Stimulated activated CD4-positive, alpha-beta T cell treated with anti-CD3 and anti-CD28 coated beads, Interleukin-4, amount 100 ng/mL, for 1 hour (primary cell): ENCODE results near the gene MRPS6.

Experiments
- DNase-seq: peaks from one replicate; pipeline ENCODE4 v3.0.0-alpha.2; 2020

The MRPS6 gene

DNA sequence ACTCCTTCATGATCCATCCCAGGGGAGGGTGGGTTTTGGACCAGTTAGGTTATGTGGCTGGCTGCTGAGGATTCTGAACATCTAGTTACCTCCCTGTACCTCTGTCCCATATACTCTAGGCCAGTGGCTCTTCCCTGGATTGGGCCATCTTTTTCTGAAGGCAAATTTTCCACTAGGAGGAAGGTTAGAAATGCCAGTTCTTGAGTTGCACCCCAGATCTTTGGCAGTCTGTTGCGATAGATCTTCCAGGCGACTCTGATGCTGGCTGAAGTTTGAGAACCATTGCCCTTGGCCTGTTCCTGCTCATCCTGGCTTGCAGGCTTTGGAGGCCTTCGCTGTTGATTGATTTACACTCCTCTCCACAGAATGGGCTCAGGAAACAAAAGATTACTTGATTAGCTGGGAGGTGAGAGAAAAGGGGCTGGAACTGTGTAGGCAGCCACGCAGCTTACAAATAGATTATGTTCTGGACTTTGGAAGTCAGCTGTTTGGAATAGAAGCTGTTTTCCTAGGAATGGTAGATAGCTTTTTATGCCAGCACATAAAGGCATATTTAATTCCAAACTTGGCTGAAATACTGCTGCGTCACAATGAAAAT, 110.1 kb downstream of the MRPS6 start:
- no peak for DNase-seq

GRCh38 chr21:34184232-34184631, 110.9 kb downstream of the MRPS6 start:
- DNase-seq, result no peak

DNA sequence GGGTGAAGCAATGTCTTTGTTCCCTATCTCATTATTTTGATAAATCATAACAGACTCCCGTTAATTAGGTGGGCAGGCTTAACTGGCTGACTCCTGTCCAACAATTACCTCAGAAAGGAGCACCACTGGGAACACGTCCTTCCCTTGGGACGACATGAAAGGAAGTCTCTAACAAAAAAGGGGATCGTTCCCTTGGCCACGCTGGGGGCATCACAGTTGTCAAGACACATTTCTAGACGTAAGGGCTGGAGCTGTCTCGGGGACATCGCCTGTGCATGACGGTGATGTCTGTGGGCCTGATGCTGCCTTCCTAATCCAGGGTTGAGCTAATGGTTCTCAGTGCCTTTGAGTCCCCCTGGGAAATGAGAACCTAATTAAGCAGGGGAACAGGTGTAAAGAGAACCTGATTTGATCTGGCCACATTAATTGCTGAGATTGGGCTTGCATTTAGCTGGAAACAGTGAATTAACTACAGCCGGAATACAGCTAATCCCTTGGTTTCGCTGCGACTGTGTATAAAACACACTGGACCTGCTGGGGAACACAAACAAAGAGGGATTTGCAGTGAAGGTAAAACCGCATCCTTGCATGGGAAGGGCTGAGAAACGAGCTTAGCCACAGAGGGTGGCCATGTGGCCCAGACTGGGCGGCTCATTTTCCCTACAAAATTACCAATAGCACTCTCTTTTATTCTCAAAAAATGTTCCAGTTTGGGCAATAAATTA, 111.8 kb downstream of the MRPS6 start:
- no peak for DNase-seq

DNA sequence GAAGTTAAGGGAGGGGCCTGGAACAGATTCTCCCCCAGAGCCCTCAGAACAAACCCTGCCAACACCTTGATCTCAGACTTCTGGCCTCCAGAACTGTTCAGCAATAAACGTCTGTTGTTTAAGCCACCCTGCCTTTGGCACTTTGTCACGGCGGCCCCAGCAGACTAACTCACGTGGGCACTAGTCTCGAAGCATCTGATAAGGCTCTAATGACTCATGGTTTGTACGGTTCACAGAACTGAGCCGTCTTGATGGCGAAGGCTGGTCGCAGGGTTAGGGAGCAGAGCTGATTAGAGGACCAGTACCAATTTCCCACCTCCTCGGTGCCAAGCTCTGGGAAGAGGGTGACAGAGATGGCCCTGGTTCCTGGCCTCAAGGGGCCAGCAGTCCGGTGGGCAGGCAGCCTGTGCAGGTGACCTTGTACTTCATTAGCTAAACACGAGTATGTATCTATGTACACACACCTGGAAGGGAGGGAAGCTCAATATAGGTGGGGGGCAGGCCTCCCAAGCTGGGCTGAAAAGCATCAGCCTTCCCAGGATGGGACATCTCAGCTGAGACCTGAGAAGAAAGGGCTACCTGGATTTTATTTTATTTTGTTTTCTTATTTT, 112.8 kb downstream of the MRPS6 start:
- no peak for DNase-seq

DNA sequence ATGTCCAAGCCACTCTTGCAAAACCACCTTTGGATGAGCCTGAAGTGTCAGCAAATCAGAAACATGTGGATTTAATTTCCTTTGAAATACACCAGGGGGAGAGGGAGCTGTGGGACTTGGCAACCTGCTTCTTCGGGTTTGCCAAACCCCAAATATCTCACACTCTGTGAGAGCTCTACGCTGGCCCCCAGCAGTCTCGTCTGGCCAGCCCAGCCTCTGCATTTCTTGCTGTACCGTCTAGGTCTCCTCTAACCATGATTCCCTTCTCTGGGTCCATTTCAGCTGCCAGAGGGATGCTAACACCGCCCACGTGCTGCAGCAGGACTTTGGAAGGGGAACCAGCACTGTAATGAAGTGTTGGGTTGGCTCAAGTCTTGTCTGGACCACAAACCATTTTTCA, 114.6 kb downstream of the MRPS6 start:
- no peak for DNase-seq

DNA sequence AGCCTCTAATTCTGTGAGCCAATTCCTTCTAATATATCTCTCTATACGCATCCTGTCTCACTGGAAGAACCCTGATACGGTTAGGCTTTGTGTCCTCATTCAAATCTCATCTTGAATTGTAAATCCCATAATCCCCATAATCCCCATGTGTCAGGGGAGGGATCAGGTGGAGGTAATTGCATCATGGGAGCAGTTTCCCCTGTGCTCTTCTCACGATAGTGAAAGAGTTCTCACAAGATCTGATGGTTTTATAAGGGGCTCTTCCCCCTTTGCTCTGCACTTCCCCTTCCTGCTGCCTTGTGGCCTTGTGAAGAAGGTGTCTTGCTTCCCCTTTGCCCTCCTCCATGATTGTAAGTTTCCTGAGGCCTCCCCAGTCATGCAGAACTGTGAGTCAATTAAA, 116.1 kb downstream of the MRPS6 start:
- DNase-seq, result no peak

DNA sequence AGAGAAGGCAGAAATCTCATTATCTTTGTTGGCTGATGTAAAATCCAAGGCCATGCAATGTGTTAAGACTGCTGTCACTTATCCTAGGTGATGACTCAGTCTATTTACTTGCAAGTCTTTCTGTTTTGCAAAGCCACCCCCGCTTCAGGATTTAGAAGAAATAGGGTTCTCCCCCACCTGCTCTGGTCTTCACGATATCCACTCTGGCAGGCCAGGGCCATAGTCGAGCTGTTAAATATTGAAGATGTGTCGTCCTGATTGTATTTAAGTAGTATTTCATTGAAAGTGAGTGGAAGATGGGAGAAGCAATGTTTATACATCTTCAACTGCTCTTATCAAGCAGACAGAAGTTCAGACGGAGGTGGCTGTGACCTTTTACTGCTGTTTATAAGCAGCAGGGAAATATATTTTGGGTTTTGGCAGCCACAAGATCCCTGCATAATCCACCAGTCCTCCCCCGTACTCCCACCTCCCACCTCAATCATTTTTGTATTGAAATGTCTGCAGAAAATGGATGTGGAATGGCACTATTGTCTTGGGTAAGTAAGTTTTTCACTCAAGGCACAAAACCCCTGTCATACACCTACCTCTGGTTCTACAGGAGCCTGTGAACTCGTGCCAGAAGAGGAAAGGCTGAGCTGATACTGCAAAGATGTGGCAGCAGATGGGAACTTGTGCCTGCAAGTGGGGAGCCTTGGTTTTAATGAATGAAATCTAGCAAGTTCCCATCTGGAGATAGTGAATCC, 117.4 kb downstream of the MRPS6 start:
- DNase-seq, result no peak

DNA sequence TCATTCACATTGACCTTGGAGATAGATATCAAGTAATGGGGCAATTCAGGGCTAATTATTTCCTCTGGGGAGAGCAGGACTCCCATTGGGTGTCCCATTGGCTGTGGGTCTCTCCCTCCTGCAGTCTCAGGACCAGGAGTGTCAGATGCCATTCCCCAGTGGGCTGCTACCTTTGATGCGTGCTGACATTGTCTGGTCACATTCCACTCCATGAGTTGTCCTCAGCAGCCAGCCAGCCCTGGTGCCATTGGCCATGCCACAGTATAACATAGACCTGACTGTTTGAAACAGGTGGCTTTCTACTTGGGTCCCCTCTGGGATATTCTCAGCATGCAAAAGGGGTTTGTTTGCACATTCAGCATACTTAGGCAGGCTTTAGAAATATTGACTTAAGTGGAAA, 118.5 kb downstream of the MRPS6 start:
- DNase-seq, result no peak
